ENCODE results near the gene MPV17L.
"Not testable (repeated sequence)": the region's sequence is repeated elsewhere in the genome, so short reads cannot be mapped to it uniquely, and the experiment has no call there.

MPV17L gene

DNA sequence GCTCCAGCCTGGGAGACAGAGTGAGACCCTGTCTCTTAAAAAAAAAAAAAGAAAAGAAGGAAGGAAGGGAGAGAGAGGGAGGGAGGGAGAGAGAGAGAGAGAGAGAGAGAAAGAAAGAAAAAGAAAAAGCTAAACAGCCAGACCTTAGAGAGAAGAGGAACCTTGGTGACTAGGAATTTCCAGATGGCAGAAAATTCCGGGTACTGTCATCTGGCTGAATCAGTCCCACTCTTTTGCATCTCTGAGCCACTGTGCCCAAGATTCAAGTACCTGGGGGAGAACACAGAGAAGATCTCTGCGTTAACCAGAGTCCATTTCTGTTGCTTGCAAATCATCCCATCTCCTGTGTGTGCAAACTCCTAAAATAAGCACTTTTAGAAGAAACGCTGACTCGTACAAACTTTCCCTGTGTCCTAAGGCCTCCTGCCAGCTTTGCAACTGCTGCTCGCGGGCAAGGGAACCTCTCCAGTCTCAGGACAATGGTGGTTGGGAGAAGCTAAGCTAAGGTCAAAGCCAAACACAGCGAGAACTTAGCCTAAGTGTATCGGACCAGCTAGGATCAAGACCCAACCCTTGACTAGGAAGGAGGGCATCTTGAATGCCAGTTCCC, 56.8 kb downstream of the MPV17L start:
- in situ Hi-C loops (cut with HindIII; ENCODE audit: low pct_ligation_motif_present, low sequenced_read_pairs), result no loop called here
- Histone ChIP-seq H3K36me3 (replicated peaks) (no peaks in the 10 kb centered on the region), H3K27ac (no peak overlapping the region), H3K27me3 (replicated peaks) (no peaks in the 10 kb centered on the region), H3K4me3 (ENCODE audit: low read depth, low read length) (no peak overlapping the region)
- no peak for DNase-seq
- TF ChIP-seq, protein P1, sequence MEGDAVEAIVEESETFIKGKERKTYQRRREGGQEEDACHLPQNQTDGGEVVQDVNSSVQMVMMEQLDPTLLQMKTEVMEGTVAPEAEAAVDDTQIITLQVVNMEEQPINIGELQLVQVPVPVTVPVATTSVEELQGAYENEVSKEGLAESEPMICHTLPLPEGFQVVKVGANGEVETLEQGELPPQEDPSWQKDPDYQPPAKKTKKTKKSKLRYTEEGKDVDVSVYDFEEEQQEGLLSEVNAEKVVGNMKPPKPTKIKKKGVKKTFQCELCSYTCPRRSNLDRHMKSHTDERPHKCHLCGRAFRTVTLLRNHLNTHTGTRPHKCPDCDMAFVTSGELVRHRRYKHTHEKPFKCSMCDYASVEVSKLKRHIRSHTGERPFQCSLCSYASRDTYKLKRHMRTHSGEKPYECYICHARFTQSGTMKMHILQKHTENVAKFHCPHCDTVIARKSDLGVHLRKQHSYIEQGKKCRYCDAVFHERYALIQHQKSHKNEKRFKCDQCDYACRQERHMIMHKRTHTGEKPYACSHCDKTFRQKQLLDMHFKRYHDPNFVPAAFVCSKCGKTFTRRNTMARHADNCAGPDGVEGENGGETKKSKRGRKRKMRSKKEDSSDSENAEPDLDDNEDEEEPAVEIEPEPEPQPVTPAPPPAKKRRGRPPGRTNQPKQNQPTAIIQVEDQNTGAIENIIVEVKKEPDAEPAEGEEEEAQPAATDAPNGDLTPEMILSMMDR (IDR thresholded peaks at IDR 0.05; ENCODE audit: low read depth, low read length, missing control alignments), result no peak

DNA sequence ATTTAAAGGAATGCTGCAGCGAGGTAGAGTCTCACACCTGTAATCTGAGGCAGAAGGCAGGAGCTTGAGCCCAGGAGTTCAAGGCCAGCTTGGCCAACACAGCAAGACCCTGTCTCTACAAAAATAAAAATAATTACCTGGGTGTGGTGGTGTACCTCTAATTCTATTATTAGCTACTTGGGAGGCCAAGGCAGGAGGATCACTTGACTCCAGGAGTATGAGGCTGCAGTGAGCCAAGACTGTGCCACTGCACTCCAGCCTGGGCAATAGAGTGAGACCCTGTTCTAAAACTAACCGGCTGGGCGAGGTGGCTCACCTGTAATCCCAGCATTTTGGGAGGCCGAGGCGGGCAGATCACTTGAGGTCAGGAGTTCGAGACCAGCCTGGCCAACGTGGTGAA, 57.7 kb downstream of the MPV17L start:
- DNase-seq; H3K27me3 ChIP-seq (replicated peaks); in situ Hi-C loops (cut with HindIII; ENCODE audit: low pct_ligation_motif_present, low sequenced_read_pairs); H3K27ac ChIP-seq; H3K36me3 ChIP-seq (replicated peaks); H3K4me3 ChIP-seq (ENCODE audit: low read depth, low read length): not testable (repeated sequence)

DNA sequence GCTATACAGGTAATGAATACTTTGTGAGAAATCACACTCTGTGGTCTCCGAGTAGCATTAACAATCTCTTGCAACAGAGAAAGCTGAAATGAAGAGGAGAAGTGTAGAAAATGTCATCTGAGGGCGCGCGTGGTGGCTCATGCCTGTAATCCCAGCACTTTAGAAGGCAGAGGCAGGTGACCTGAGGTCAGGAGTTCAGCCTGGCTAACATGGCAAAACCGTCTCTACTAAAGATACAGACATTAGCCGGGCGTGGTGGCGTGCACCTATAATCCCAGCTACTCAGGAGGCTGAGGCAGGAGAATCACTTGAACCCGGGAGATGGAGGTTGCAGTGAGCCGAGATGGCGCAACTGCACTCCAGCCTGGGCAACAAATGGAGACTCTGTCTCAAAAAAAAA, 59.4 kb downstream of the MPV17L start:
- DNase-seq; H3K27ac ChIP-seq; H3K4me3 ChIP-seq (ENCODE audit: low read depth, low read length); H3K27me3 ChIP-seq (replicated peaks); H3K36me3 ChIP-seq (replicated peaks); in situ Hi-C loops (cut with HindIII; ENCODE audit: low pct_ligation_motif_present, low sequenced_read_pairs): not testable (repeated sequence)

DNA sequence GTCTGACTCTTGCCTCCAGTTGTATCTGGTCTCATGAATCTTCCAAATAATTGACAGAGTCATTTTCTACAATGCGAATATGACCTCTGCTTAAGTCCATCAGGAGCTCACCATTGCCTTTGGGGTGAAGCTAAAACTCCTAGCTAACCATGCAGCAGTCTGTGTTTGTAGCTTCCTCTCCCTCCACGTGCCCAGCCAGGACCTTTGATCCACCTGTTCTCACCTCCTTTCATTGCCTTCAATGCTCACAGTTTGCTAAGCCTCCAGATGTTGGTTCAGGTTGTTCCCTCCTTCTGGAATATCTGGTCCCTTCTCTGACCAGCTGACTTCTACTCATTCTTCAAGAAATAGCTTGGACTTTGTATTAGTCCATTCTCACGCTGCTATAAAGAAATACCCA, 61.8 kb downstream of the MPV17L start:
- no peak overlapping the region for H3K27ac ChIP-seq
- in situ Hi-C loops (cut with HindIII; ENCODE audit: low pct_ligation_motif_present, low sequenced_read_pairs), result no loop called here
- no peak overlapping the region for H3K4me3 ChIP-seq (ENCODE audit: low read depth, low read length)
- no peaks in the 10 kb centered on the region for H3K27me3 ChIP-seq (replicated peaks)
- no peaks in the 10 kb centered on the region for H3K36me3 ChIP-seq (replicated peaks)
- TF ChIP-seq, protein P1 (IDR thresholded peaks at IDR 0.05; ENCODE audit: low read depth, low read length, missing control alignments), result no peak
- DNase-seq, result no peak

DNA sequence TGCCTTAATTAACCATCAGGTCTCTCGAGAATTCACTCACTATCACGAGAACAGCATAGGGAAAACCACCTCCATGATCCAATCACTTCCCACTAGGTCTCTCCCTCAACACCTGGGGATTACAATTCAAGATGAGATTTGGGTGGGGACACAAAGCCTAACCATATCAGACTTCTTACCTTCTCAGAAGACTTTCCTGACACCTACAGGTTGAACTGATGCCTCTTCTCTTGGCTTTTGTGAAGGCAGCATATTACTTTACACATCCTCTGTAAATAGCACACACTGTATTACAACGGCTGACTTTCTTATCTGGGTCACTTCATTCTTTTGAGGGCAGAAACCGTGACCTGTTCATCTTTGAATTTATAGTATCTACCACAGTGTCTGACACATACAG, 62.4 kb downstream of the MPV17L start:
- H3K4me3 ChIP-seq (ENCODE audit: low read depth, low read length), result no peak overlapping the region
- H3K27ac ChIP-seq, result no peak overlapping the region
- no peak for DNase-seq
- TF ChIP-seq, protein P1 (IDR thresholded peaks at IDR 0.05; ENCODE audit: low read depth, low read length, missing control alignments), result no peak
- no peaks in the 10 kb centered on the region for H3K36me3 ChIP-seq (replicated peaks)
- H3K27me3 ChIP-seq (replicated peaks), result no peaks in the 10 kb centered on the region
- in situ Hi-C loops (cut with HindIII; ENCODE audit: low pct_ligation_motif_present, low sequenced_read_pairs), result no loop called here

DNA sequence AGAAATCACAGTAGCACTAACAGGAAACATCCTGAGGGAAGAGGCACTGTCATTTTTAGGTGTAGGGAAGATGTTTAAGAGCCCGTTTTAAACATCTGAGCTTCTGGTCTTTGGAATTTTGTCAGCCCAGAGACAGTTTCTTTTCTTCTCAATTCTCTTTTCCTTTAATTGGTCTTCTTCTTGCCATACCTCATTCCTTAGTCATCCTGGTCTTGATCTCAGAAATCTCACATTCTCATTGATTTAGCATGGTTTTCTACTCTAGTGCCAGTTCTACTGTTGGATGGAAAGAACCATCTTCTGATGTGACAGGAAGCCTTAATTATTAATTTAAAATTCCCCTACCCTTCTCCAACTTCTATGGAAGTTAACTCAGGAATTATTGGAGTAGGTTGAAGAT, 64.2 kb downstream of the MPV17L start:
- DNase-seq, result no peak
- Histone ChIP-seq H3K27ac (no peak overlapping the region), H3K36me3 (replicated peaks) (no peaks in the 10 kb centered on the region), H3K4me3 (ENCODE audit: low read depth, low read length) (no peak overlapping the region), H3K27me3 (replicated peaks) (no peaks in the 10 kb centered on the region)
- in situ Hi-C loops (cut with HindIII; ENCODE audit: low pct_ligation_motif_present, low sequenced_read_pairs), result no loop called here
- TF ChIP-seq, protein P1 (IDR thresholded peaks at IDR 0.05; ENCODE audit: low read depth, low read length, missing control alignments), result no peak

DNA sequence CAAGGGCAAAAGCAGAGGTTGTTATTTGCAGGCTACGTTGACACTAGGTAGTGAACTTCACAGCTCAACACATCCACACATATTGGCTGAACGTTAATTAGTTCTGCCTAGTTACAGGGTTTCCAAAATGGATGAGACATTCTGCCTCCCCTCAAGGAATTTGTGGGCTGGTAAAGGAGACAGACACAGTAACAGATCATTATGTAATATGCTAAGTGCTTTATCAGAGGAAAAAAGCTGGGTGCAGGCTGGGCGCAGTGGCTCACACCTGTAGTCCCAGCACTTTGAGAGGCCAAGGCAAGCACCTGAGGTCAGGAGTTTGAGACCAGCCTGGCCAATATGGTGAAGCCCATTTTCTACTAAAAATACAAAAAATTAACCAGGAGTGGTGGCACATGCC, 65.0 kb downstream of the MPV17L start:
- TF ChIP-seq, protein P1 (IDR thresholded peaks at IDR 0.05; ENCODE audit: low read depth, low read length, missing control alignments), result no peak
- Histone ChIP-seq H3K27ac (no peak overlapping the region), H3K27me3 (replicated peaks) (no peaks in the 10 kb centered on the region), H3K36me3 (replicated peaks) (no peaks in the 10 kb centered on the region), H3K4me3 (ENCODE audit: low read depth, low read length) (no peak overlapping the region)
- in situ Hi-C loops (cut with HindIII; ENCODE audit: low pct_ligation_motif_present, low sequenced_read_pairs), result no loop called here
- DNase-seq, result no peak
